GM20431 (cell line): ENCODE measurements around the gene SCYL1.
"Not testable (repeated sequence)": the region's sequence is repeated elsewhere in the genome, so short reads cannot be mapped to it uniquely, and the experiment has no call there.

Experiments
- in situ Hi-C: fragments of 300-500 bp; cut with MseI, MboI; formaldehyde crosslinking; loops from one replicate; pipeline ENCODE4 v1.15.0; 2020; ENCODE audit warnings: low sequenced_read_pairs; ENCODE audit not compliant: unreplicated experiment

The SCYL1 gene

DNA sequence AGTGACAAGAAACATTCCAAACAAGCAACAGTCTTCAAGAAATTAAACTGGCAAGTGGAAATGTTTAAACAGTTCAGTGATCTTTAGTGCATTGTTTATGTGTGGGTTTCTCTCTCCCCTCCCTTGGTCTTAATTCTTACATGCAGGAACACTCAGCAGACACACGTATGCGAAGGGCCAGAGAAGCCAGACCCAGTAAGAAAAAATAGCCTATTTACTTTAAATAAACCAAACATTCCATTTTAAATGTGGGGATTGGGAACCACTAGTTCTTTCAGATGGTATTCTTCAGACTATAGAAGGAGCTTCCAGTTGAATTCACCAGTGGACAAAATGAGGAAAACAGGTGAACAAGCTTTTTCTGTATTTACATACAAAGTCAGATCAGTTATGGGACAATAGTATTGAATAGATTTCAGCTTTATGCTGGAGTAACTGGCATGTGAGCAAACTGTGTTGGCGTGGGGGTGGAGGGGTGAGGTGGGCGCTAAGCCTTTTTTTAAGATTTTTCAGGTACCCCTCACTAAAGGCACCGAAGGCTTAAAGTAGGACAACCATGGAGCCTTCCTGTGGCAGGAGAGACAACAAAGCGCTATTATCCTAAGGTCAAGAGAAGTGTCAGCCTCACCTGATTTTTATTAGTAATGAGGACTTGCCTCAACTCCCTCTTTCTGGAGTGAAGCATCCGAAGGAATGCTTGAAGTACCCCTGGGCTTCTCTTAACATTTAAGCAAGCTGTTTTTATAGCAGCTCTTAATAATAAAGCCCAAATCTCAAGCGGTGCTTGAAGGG is 20.0 kb upstream of the SCYL1 start:
- in situ Hi-C loops, result no loop called here

DNA sequence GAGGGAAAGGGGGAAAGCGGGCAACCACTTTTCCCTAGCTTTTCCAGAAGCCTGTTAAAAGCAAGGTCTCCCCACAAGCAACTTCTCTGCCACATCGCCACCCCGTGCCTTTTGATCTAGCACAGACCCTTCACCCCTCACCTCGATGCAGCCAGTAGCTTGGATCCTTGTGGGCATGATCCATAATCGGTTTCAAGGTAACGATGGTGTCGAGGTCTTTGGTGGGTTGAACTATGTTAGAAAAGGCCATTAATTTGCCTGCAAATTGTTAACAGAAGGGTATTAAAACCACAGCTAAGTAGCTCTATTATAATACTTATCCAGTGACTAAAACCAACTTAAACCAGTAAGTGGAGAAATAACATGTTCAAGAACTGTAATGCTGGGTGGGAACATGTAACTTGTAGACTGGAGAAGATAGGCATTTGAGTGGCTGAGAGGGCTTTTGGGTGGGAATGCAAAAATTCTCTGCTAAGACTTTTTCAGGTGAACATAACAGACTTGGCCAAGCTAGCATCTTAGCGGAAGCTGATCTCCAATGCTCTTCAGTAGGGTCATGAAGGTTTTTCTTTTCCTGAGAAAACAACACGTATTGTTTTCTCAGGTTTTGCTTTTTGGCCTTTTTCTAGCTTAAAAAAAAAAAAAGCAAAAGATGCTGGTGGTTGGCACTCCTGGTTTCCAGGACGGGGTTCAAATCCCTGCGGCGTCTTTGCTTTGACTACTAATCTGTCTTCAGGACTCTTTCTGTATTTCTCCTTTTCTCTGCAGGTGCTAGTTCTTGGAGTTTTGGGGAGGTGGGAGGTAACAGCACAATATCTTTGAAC is 19.2 kb upstream of the SCYL1 start:
- in situ Hi-C loops, result no loop called here

DNA sequence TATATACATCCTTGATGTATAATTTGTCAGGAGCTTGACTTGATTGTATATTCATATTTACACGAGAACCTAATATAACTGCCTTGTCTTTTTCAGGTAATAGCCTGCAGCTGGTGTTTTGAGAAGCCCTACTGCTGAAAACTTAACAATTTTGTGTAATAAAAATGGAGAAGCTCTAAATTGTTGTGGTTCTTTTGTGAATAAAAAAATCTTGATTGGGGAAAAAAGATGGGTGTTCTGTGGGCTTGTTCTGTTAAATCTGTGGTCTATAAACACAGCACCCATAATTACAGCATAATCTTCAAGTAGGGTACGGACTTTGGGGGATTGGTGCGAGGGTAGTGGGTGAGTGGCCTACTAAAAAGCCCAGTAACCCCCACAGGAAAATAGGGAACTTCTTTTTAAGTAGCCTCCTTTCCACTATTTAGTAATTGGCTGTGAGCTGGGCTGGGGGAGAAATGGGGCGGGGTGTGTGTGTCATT is 18.6 kb upstream of the SCYL1 start:
- in situ Hi-C loops, result no loop called here

DNA sequence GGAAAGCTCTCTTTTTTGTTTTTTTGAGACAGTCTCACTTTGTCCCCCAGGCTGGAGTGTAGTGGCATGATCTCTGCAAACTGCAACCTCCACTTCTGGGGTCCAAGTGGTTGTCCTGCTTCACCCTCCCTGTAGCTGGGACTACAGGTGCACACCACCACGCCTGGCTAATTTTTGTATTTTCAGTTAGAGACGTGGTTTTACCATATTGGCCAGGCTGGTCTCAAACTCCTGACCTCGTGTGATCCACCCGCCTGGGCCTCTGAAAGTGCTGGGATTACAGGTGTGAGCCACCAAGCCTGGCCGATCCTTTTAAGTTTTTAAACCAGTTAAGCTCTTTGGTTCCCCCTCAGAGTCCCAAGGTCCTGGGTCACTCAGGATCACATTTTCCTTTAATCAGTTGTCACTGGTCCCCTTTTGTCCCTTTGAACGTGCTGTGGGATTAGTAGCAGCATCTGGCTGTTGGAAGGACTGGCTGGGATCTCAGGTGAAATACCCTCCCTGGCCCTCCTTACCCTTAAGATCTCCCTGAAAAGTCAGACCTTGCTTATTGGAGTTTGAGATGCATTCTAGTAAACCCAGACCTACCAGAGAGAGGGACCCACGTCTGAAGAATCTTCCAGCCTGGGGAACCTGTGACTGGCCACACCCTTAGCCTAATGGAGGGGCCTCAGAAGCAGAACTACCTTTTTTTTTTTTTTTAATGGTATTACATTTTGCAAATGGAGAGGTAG is 17.9 kb upstream of the SCYL1 start:
- in situ Hi-C loops, result no loop called here

DNA sequence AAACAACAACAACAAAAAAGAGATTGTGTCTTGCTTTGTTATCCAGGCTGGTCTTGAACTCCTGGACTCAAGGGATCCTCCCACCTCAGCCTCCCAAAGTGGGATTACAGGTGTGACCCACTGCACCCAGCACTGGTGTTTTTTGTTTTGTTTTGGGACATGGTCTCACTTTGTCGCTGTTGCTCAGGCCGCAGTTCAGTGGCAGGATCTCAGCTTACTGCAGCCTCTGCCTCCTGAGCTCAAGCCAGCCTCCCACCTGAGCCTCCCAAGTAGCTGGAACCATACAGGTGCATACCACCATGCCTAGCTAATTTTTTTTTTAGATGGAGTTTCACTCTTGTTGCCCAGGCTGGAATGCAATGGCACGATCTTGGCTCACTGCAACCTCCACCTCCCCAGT is 12.6 kb upstream of the SCYL1 start:
- in situ Hi-C loops, result loop anchor here (5.0 kb wide), 1 partner anchor 135 kb away; no protein-coding TSS in a partner anchor

DNA sequence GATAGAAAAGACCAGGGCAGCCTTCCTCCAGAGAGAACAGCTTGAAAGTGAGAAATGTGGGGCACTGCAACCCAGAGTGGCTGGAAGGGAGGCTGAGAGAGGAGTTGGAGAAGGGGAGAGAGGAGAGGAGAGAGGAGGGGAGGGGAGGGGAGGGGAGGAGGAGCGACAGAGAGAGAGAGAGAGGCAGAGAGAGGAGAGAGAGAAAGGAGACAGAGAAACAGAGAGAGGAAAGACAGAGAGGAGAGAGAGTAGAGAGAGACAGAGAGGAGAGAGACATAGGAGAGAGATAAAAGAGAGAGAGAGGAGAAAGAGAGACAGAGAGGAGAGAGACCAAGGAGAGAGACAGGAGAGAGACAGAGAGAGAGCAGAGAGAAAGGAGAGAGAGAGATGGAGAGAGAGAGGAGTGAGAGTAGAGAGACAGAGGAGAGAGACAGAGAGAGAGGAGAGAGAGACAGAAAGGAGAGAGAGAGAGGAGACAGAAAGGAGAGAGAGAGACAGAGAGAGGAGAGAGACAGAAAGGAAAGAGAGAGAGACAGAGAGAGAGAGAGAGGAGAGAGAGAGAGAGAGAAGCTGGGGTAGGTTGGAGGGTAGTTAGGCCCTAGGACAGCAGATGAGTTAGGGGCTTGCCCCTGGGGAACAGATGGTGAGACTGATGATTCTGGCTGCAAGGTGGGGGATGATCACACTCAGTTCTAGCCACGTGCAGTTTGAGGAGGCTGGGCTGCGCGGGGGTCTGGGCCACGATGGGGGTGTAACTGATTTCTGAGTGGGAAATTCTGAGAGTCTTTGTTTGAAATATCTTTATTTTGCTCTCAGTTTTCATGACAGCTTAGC is 8.5 kb upstream of the SCYL1 start:
- in situ Hi-C loops, result no loop called here

DNA sequence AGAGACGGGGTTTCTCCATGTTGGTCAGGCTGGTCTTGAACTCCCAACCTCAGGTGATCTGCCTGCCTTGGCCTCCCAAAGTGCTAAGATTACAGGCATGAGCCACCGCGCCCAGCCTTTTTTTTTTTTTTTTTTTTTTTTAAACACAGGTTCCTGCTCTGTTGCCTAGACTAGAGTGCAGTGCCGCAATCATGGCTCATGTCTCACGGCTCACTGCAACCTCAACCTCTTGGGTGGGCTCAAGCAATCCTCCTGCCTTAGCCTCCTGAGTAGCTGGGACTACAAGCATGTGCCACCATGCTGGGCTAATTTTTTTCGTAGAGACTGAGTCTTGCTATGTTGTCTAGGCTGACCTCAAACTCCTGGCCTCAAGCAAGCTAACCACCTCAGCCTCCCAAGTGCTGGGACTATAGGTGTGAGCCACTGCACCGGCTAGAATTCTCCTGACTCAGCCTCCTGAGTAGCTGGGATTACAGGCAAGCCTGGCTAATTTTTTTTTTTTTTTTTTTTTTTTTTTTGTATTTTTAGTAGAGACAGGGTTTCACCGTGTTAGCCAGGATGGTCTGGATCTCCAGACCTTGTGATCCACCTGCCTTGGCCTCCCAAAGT is 5.8 kb upstream of the SCYL1 start:
- in situ Hi-C loops, result not testable (repeated sequence)

DNA sequence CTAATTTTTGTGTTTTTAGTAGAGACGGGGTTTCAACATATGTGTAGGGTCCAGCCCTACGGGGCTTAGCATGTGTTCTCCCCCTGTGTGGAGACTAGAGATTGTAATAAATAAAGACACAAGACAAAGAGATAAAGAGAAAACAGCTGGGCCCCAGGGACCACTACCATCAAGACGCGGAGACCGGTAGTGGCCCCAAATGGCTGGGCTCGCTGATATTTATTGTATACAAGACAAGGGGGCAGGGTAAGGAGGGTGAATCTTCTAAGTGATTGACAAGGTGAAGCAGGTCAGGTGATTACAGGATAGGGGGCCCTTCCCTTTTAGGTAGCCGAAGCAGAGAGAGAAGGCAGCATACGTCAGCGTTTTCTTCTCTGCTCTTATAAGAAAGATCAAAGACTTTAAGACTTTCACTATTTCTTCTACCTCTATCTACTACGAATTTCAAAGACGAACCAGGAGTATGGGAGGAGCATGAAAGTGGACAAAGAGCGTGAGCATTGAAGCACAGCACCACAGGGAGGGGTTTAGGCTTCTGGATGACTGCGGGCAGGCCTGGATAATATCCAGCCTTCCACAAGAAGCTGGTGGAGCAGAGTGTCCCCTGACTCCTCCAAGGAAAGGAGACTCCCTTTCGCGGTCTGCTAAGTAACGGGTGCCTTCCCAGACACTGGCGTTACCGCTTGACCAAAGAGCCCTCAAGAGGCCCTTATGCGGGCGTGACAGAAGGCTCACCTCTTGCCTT is 2.9 kb upstream of the SCYL1 start:
- in situ Hi-C loops, result not testable (repeated sequence)

DNA sequence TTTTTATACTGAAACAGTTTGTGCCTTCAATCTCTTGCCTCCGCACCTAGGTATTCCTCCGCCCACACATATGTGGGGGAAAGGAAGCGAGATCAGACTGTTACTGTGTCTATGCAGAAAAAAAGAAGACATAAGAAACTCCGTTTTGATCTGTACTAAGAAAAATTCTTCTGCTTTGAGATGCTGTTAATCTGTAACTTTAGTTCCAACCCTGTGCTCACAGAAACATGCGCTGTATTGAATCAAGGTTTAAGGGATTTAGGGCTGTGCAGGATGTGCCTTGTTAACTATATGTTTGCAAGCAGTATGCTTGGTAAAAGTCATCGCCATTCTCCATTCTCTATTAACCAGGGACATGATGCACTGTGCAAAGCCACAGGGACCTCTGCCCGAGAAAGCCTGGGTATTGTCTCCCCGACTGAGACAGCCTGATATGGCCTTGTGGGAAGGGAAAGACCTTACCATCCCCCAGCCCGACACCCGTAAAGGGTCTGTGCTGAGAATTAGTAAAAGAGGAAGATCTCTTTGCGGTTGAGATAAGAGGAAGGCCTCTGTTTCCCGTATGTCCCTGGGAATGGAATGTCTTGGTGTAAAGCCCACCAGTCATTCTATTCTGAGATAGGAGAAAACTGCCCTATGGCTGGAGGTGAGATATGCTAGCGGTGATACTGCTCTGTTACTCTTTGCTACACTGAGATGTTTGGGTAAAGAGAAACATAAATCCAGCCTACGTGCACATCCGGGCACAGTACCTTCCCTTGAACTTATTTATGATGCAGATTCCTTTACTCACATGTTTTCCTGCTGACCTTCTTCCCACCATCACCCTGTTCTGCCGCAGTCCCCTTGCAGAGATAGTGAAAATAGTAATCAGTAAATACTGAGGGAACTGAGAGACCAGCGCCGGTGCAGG is 1.9 kb upstream of the SCYL1 start:
- in situ Hi-C loops, result not testable (repeated sequence)

DNA sequence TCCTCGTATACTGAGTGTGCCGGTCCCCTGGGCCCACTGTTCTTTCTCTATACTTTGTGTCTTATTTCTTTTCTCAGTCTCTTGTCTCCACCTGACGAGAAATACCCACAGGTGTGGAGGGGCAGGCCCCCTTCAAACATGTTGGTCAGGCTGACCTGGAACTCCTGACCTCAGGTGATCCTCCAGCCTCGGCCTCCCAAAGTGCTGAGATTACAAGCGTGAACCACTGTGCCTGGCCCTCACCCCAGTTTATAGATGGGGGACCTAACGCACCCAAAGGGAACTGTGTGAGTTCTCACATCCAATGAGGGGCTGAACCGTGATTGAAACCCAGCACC is 1.3 kb upstream of the SCYL1 start:
- in situ Hi-C loops, result not testable (repeated sequence)

DNA sequence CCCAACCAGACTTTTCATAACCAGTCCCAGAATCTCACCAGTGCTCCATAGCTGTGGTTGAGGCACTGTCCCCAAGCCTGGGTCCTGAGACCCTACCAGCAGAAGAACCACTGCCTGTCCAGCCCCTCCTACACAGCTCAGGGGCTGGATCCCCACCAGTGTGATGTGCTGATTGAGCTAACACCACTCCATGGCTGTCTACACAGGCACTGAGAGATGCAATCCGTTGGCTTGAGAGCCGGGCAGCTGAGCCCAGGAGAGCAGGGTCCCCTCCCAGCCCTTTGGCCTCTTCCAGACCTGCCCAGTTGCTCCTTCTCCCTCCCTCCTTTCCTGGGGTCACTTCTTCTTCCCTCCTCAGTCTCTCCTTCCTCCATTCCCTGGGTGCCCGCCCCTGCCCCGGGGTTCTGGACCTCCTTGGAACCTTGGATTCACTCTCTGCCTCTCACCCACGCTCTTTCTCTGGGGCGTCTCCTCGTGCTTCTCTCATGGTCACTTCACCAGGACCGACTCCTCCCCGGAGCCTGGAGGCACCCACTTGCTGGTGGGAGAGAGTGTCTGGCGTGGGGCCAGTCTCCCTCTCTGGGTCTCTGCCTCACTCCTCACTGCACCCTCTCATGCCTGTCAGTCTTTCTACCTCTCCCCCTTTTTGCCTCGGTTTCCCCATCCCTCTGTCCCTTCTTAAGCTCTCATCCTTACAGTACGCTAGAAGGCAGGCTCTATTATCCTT is 706 bp upstream of the SCYL1 start:
- in situ Hi-C loops, result no loop called here

DNA sequence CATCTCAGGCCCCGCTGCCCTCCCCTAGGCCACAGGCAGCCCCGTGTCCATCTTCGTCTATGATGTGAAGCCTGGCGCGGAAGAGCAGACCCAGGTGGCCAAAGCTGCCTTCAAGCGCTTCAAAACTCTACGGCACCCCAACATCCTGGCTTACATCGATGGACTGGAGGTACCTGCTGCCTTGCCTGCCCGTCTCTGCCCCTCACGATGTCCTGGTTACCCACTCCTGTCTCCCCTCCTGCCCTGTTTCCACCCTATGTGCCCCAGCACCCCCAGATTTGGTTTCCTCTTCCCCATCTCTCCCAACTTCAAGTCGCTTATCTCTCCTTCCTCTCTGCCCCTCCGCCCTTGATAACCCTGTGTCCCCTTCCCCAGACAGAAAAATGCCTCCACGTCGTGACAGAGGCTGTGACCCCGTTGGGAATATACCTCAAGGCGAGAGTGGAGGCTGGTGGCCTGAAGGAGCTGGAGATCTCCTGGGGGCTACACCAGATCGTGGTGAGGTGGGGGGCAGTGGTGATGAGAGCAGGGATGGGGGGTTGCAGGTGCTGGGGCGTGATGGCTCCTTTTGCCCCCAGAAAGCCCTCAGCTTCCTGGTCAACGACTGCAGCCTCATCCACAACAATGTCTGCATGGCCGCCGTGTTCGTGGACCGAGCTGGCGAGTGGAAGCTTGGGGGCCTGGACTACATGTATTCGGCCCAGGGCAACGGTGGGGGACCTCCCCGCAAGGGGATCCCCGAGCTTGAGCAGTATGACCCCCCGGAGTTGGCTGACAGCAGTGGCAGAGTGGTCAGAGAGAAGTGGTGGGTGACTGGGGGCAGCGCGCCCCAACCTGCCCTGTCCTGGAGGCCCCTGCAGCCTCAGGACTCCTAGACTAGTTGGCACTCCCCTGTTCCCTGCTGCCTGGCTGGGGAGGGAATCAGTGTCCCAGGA is 930 bp downstream of the SCYL1 start:
- in situ Hi-C loops, result no loop called here

DNA sequence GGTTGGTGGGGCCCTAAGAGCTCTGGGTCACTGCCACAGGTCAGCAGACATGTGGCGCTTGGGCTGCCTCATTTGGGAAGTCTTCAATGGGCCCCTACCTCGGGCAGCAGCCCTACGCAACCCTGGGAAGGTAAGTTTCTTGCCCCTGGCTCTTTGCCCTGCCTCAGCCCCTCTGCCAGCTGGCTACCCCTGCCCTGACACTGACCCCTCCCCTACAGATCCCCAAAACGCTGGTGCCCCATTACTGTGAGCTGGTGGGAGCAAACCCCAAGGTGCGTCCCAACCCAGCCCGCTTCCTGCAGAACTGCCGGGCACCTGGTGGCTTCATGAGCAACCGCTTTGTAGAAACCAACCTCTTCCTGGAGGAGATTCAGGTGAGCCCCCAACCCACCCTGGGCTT is 1.9 kb downstream of the SCYL1 start:
- in situ Hi-C loops, result no loop called here

DNA sequence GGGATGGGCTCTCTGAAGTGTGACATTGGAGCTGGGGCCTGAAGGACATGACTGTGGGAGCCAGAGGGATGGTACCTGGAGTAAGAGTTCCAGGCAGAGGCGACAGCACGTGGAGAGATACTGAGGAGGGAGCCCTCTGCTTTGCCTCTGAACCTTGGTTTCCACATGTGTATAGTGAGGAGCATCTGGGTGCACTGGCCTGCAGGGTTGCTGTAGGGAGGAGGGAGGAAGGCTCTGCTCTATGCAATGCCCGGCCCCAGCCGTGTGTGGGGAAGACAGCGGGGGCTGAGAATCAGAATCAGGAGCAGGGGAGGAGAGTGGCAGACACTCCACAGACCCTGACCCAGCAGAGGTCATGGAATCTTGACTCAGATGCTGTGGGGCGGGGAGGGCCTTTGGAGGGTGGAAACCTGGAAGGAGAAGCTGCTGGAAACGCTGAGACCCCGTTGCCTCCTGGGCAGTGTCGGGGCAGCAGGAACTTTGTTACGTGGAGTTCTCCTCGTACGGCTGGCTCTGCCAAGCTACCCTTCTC is 4.0 kb downstream of the SCYL1 start:
- in situ Hi-C loops, result no loop called here

DNA sequence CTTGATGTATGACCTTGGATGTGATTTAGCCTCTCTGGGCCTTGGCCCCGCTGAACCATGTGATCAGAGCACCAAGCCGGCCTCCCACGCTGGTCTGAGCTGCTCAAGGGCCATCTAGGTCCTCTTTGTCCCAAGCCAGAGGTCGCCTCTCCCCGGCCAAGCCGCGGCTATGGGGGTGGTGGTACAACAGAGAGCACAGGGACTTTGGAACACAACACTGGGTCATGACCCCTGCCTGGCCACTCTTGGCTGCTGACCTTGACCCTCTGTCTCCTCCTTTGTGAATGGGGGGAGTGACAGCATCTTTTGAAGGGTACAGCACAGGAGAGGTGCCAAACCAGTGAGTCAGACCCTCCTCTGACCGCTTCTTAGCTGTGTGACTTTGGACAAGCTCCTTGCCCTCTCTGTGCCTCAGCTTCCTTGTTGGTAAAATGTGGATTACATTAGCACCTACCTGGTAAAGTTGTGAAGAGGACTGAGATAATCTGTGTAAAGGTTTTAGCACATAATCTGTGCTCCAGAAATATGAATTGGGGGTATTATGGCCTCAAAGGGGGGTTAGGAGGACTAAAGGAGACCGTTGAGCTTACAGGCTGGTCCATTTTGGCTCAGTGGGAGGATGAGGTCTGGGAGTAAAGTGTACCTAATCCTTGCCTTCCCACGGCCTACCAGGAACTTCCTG is 4.7 kb downstream of the SCYL1 start:
- in situ Hi-C loops, result no loop called here
